ENCODE measurements around the gene KBTBD6. TPM values are rescaled to one million over a fixed set of nuclear protein-coding genes. Genes with fewer than 3 reads are reported as not detected.

Gene KBTBD6
- total RNA-seq, 1 donor from 2014 or later = 5.7 TPM

GRCh38 chr13:41162151-41162550 is 29.5 kb upstream of the KBTBD6 start:
- Histone ChIP-seq H3K27me3 (no peaks in the 10 kb centered on the region), H3K4me1 (no peaks in the 10 kb centered on the region)
- ATAC-seq = no peak

DNA sequence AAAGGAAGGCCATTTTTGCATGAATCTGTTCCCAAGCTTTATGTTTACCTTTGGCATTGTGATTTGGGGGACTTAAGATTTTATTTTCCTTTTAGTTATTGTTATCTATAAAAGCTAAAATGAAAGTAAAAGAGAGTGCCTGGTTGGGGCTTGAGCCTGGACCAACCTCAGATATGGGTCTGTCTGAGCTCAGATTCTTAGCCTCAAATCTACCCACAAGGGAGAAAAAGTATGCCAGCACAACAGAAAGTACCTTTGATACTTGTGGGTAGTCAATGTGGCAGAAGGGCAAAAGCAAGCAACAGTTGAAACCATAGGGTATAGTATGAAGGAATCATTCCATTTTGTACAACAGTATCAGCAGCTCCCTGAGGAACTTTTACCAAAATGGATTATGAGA is 26.6 kb upstream of the KBTBD6 start:
- ATAC-seq (no peak), DNase-seq (no peak)
- Histone ChIP-seq H3K27me3 (no peaks in the 10 kb centered on the region), H3K9me3 (no peaks in the 10 kb centered on the region), H3K4me3 (no peak overlapping the region), H3K4me1 (no peaks in the 10 kb centered on the region), H3K36me3 (no peaks in the 10 kb centered on the region), H3K27ac (no peak overlapping the region)
- TF ChIP-seq CTCF (IDR thresholded peaks at IDR 0.05) = no peak
- intact Hi-C loops (cut with DNase I) = no loop called here

More at GRCh38 chr13:41162151-41162550, 29.5 kb upstream of the KBTBD6 start:
- Histone ChIP-seq H3K4me3 (no peak overlapping the region), H3K27ac (no peak overlapping the region), H3K36me3 (no peaks in the 10 kb centered on the region), H3K9me3 (no peaks in the 10 kb centered on the region)
- DNase-seq = no peak
- intact Hi-C loops (cut with DNase I) = no loop called here
- no peak for TF ChIP-seq CTCF (IDR thresholded peaks at IDR 0.05)

DNA sequence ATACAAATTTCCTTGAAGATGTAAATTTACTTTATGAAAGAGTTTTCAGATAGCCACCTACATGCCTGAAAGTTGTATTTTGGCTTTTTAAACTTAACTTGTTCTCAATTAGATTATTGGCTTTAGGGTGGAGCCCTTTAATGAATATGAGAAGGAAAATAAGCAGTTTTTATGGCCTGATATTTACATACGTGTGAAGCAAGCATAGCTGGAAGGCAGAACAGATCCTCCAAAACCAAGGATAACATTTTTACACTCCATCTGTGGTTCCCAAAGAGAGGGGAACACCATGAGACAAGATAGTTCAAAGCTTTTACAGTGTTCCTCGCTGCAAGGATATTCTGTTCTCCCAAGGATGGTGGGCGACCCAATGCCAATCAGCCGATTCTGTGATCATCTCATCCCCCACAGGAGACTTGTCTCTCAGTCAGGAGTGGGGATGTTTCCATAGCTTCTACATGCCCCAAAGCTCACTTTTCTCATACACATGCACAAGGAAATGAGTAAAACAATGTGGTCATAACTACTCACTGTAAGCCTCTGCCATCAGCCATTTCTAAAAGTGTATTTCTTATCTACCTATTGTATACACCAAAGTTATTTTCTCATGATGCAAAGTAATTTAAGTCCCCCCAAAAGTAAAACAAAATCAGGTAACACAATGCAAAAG is 24.6 kb upstream of the KBTBD6 start:
- intact Hi-C loops (cut with DNase I) = no loop called here
- Histone ChIP-seq H3K9me3 (no peaks in the 10 kb centered on the region), H3K36me3 (no peaks in the 10 kb centered on the region), H3K27ac (no peak overlapping the region), H3K27me3 (no peaks in the 10 kb centered on the region), H3K4me1 (no peaks in the 10 kb centered on the region), H3K4me3 (no peak overlapping the region)
- ATAC-seq = no peak
- DNase-seq = no peak
- TF ChIP-seq CTCF (IDR thresholded peaks at IDR 0.05) = no peak

GRCh38 chr13:41156620-41157019 is 24.0 kb upstream of the KBTBD6 start:
- Histone ChIP-seq H3K4me1 (no peaks in the 10 kb centered on the region), H3K27ac (no peak overlapping the region)
- intact Hi-C loops (cut with DNase I) = no loop called here

DNA sequence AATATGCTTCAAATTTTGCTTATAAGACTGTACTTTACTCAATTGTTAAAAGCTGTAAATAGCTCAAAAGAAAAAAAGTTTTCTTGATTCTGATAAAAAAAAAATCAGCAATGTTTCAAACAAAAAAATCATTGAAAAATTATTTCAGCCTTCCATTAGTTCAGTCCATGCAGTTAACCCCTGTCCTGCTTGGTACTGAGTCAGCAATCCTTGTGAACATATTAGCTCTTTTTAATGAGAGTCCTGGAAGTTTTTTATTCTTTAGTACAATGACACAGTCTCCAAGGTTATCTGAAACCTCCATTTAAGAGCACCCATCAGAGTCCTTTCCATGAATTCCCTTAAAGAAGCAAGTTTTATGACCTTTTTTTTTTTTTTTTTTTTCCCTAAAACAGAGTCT is 21.4 kb upstream of the KBTBD6 start:
- no peak for ATAC-seq
- intact Hi-C loops (cut with DNase I) = no loop called here
- no peak for DNase-seq
- Histone ChIP-seq H3K9me3 (peaks cover 13% of the 10 kb centered on the region), H3K4me1 (no peaks in the 10 kb centered on the region), H3K27ac (no peak overlapping the region), H3K27me3 (no peaks in the 10 kb centered on the region), H3K36me3 (no peaks in the 10 kb centered on the region), H3K4me3 (no peak overlapping the region)
- no peak for TF ChIP-seq CTCF (IDR thresholded peaks at IDR 0.05)

More at GRCh38 chr13:41156620-41157019, 24.0 kb upstream of the KBTBD6 start:
- ATAC-seq (no peak), DNase-seq (no peak)
- no peak for TF ChIP-seq CTCF (IDR thresholded peaks at IDR 0.05)
- Histone ChIP-seq H3K27me3 (no peaks in the 10 kb centered on the region), H3K36me3 (no peaks in the 10 kb centered on the region), H3K4me3 (no peak overlapping the region), H3K9me3 (peaks cover 4% of the 10 kb centered on the region)

- Histone ChIP-seq H3K27ac (no peak overlapping the region), H3K27me3 (no peaks in the 10 kb centered on the region), H3K4me1 (no peaks in the 10 kb centered on the region), H3K9me3 (peaks cover 20% of the 10 kb centered on the region), H3K36me3 (no peaks in the 10 kb centered on the region), H3K4me3 (no peak overlapping the region)
- ATAC-seq (no peak), DNase-seq (no peak)
- intact Hi-C loops (cut with DNase I) = no loop called here
- no peak for TF ChIP-seq CTCF (IDR thresholded peaks at IDR 0.05)
Observed at GRCh38 chr13:41152005-41152404, 19.4 kb upstream of the KBTBD6 start.

Measured in upper lobe of right lung (tissue), 1 donor.